ENCODE results near the gene MAGI1. TPM values are rescaled to one million over a fixed set of nuclear protein-coding genes. Genes with fewer than 3 reads are reported as not detected.

The MAGI1 gene
- total RNA-seq, 1 experiment from 2014 or later, result 38.6 TPM

- Histone ChIP-seq H3K27me3 (ENCODE audit: insufficient read depth, low read length) (no peaks in the 10 kb centered on the region), H3K4me3 (replicated peaks in 1 of 2; ENCODE audit: low read depth in 1 of 2, low read length in 2 of 2) (no peak overlapping the region), H3K9me2 (ENCODE audit: insufficient read depth) (no peaks in the 10 kb centered on the region), H3K9ac (ENCODE audit: low read length) (no peak overlapping the region), H3K4me2 (ENCODE audit: low read length) (no peak overlapping the region), H4K20me1 (ENCODE audit: insufficient read depth) (no peaks in the 10 kb centered on the region), H3K79me2 (ENCODE audit: insufficient read depth, low read length) (no peaks in the 10 kb centered on the region), H3K27ac (ENCODE audit: low read depth, low read length) (no peak overlapping the region), H3K9me3 (ENCODE audit: control insufficient read depth in 1 of 2, insufficient read depth in 1 of 2, low read depth in 1 of 2, low read length in 2 of 2) (no peaks in the 10 kb centered on the region), H3K4me1 (ENCODE audit: control insufficient read depth in 1 of 2, insufficient read depth in 2 of 2, low read length in 2 of 2) (no peaks in the 10 kb centered on the region), H3K36me3 (ENCODE audit: control insufficient read depth in 1 of 2, insufficient read depth in 2 of 2, low read length in 2 of 2) (no peaks in the 10 kb centered on the region), H2AFZ (ENCODE audit: low read depth, low read length, poor library complexity, severe bottlenecking) (no peak overlapping the region)
- RAD21 ChIA-PET (ENCODE audit: low non-redundant PET in 1 of 2, low total read pairs in 2 of 2, uncharacterized antibody in 2 of 2, unreplicated experiment in 2 of 2), result no interaction called here
- TSS peak; percentile 17 for BruUV-seq (replicated peaks)
- ATAC-seq (no peak), DNase-seq (ENCODE audit: low read depth, low spot score) (no peak)
- CTCF ChIA-PET, result no interaction called here
- TF ChIP-seq JUND (IDR thresholded peaks at IDR 0.05) (no peak), POLR2A (IDR thresholded peaks at IDR 0.05; ENCODE audit: borderline replicate concordance, extremely low read depth, insufficient read depth, insufficient read length) (no peak), RAD21 (IDR thresholded peaks at IDR 0.05; ENCODE audit: low read depth) (no peak), CTCF (IDR thresholded peaks at IDR 0.05 in 2 of 3, conservative IDR thresholded peaks at IDR 0.05 in 1 of 3; ENCODE audit: borderline replicate concordance in 1 of 3, insufficient read depth in 1 of 3, low read depth in 2 of 3, low read length in 2 of 3) (no peak), POLR2AphosphoS5 (IDR thresholded peaks at IDR 0.05; ENCODE audit: low read depth, low read length) (no peak), TCF7L2 (IDR thresholded peaks at IDR 0.05; ENCODE audit: borderline replicate concordance, extremely low read depth, insufficient read depth, insufficient read length) (no peak), ZFX (IDR thresholded peaks at IDR 0.05) (no peak), EZH2 (IDR thresholded peaks at IDR 0.05) (no peak), MAX (IDR thresholded peaks at IDR 0.05) (no peak), YY1 (IDR thresholded peaks at IDR 0.05; ENCODE audit: extremely low read depth, insufficient replicate concordance, low read depth, low read length) (no peak), SRF (IDR thresholded peaks at IDR 0.05; ENCODE audit: low read depth) (no peak), SIN3A (IDR thresholded peaks at IDR 0.05; ENCODE audit: low read depth) (no peak), CBX3 (IDR thresholded peaks at IDR 0.05; ENCODE audit: low read depth) (no peak), SP1 (IDR thresholded peaks at IDR 0.05; ENCODE audit: low read depth) (no peak)
- POLR2A ChIA-PET, result no interaction called here
- intact Hi-C loops (cut with micrococcal nuclease), result no loop called here
These were observed 419.3 kb downstream of the MAGI1 start for GRCh38 chr3:65619451-65619881.
